HG02970 (cell line): ENCODE data around the gene PURB.
A peak's percentile ranks its signal among the peaks of the same experiment; 100 is the strongest.
"Not testable (repeated sequence)": the region's sequence is repeated elsewhere in the genome, so short reads cannot be mapped to it uniquely, and the experiment has no call there.

Experiments used
- ATAC-seq: cut with Tn5 transposase; IDR thresholded peaks from one replicate; pipeline ENCODE4 v1.9.1; 2021; ENCODE audit warnings: mild to moderate bottlenecking, moderate library complexity, moderate number of reproducible peaks; ENCODE audit not compliant: unreplicated experiment, low FRiP score

The PURB gene

DNA sequence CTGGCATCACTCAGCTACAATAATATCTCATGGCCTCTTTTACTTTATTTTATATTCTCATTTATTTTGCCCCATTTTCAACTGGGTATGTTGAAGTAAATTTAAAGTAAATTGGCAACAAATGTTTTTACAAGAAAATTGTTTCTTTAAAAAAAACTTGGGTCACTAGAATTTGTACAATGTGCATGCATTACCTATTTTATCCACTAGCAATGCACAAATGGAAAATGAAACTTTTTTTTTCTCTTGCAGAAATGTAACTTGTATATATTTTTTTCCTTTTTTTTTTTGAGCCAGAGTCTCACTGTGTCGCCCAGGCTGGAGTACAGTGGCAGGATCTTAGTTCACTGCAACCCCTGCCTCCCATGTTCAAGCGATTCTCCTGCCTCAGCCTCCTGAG is 27.2 kb downstream of the PURB start:
- ATAC-seq = no peak

DNA sequence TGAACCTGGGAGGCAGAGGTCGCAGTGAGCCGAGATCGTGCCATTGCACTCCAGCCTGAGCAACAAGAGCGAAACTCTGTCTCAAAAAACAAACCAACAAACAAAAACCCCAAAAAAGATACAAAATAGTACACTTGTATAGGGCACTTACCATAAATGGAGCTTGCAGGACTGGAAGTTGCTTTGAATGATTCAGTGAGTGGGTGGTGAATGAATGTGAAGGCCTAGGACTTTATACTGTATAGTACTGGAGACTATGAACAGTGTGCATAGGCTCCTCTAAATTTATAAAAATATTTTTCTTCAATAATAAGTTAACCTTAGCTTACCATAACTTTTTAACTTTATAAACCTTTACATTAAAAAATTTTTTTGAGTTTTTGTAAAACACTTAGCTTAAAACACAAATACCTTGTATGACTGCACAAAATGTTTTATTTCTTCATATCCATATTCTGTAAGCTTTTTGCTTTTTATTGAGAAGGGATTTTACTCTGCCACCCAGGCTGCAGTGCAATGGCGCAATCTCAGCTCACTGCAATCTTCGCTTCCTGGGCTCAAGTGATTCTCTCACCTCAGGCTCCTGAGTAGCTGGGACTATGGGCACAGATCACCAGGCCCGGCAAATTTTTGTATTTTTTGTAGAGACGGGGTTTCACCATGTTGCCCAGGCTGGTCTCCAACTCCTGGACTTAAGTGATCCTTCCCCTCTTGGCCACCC is 30.5 kb downstream of the PURB start:
- no peak for ATAC-seq

DNA sequence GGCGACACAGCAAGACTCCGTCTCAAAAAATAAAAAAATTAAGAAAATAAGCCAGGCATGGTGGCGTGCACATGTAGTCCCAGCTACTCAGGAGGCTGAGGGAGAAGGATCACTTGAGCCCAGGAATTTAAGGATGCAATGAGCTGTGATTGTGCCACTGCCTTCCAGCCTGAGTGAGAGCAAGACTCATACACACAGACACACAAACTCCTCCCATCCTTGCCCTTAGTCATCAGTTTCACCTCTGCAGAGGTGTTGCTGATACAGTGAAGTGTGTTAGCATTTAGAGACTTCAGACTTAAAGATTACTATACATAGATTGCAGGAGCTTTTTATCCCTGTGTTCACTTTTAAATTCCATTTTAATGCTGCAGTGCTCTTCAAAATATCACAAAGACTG is 31.9 kb downstream of the PURB start:
- no peak for ATAC-seq

DNA sequence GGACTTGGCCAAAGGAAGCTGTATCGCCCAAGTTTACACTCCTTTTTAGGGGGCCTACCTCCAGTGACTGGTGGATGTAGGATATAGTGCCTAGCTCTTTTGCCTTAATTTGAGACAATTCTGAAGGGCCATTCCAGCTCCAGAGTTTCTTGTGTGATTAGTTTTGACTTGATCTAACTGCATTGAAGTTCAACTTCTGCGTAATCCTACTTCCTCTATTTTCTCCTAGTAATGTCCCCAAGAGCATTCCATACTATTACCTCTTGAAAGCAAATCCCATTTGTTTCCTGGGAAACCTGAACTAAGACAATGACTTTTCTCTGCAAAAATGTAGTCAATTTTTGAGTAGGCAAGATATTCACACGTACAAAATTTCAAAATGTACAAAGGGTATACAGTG is 32.7 kb downstream of the PURB start:
- no peak for ATAC-seq

DNA sequence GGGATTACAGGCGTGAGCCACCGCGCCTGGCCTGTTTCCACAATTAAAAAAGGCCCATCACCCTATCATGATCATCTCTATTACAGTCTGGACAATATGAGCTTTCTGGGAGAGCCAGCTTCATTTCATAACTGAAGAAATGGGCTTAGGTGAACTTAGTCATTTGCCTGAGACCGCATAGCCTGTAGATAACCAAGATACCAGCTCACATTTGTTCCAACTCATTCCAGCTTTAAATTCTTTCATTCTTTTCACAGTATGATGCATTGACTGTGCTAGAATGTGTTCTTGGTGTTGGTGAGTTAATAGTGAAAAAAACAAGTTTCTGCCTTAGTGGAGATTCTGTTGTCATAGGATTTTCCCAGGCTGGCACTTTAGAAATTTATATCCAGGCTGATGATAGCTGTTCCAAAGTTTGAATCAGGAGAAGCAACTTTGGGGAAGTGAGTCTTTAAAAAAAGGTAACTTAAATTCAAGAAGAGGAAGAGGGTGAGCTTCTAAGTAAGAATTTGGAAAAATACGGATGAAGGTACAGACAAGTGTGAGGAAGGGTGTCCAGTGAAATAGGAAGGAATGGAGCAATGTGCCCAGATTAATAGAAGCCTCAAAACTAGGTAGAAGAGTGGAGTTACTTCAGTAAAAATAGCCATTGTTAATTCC is 35.3 kb downstream of the PURB start:
- no peak for ATAC-seq

DNA sequence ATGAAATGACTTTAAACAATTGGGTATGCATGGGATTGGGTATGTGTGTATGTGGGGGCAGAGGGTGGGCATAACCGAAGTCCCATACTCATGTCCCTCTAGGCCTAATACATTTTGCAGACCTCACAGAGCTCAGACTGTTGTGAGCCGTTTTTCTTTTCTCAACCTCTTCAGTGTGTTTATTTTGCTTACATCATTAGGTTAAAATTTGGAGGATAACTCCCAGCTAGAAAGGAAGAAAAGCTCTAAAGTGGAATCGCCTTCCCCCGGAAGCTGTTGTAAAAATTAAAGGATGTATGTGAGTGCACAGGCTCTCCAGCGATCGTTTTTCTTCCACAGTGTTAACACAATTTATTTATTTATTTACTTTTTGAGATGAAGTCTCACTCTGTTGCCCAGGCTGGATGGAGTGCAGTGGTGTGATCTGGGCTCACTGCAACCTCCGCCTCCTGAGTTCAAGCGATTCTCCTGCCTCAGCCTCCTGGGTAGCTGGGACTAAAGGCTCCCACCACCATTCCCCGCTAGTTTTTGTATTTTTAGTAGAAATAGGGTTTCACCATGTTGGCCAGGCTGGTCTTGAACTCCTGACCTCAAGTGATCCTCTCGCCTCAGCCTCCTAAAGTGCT is 36.0 kb downstream of the PURB start:
- ATAC-seq = no peak

DNA sequence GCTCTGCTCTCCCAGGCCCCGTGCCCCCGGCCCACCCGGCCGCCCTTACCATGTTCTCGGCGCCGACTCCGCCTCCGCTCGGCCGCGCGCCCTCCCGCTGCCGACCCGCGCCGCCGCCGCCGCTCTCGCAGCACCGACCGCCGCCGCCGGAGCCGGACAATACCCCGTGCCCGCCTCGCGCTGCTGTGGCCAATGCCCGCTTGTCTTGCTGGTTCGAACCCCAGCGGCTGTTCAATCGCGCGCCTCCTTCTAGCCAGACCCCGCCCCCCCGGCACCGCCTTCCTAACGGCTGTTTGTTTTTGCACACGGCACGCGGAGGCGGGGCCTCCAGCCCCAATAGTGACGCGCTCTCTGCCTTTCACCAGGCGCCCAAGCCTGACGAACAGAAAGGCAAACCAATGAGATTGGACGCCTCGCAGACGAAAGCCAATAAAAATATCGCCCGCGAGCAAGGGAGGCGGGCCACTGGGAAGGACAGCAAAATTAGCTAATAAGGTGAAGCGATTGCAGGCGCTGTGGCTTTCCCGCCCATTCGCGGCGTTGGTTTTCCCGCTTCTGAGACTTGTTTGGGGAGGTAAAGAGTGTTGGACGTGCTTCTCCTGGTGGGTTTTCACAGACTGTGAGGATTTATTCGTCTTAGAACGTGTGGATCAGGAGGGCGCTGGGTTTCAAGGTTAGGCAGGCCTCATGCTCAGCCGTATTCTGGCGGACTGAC is 37.3 kb downstream of the PURB start, which contains the start of gene H2AZ2:
Gene H2AZ2, minus strand, starts transcription at position 168 of the 715 bp plus-strand sequence. Its CDS starts 116 bp downstream, at position 52.
- peak; percentile 88 for ATAC-seq

DNA sequence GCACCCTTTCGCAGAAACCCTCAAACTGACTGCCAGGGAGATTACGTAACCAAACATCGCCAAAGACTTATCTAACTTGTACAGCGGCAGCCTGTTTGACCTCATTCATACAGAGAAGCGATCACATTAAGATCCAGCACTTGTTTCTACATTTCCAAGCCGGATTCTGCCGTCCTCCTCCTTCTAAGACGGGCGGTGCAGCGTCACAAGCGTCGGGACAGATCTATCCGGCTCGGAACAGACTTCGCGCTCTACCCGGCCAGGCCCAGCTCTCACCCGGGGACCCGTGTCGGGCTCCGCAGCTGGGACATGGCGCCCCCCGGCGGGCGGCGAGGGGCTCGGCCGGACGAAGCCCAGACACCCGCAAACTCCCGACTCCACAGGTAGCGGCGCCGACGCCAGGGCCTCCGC is 37.8 kb downstream of the PURB start:
- peak; percentile 67 for ATAC-seq

DNA sequence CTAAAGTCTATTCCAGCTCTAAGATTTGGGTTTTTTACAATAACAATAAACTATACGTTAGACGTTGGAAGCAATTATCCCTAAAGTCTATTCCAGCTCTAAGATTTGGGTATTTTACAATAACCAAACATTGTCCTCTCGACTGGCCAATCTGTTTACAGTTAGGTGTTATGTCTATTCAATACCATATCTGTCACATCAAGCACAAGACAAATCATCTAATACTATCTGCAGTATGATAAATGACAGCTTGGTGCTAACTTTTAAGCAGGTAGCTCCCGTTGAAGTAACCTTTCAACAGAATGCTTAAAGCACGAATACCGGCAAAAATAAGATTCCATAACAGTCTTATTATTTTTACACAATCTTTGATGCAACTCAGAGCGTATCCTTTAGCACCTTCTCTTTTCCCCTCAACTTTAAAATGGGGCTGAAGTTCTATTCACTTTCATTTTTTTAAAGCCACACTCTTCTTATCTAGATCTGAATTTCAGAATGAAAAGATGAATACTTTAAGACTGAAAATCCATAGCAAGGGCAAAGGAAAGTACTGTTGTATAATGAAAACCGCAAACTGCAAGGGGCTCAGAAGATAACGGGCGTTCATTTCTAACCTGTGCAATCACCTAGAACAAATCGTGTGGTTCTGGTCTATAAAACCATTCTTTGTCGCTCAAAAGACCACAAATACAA is 38.4 kb downstream of the PURB start:
- peak; percentile 0 for ATAC-seq

DNA sequence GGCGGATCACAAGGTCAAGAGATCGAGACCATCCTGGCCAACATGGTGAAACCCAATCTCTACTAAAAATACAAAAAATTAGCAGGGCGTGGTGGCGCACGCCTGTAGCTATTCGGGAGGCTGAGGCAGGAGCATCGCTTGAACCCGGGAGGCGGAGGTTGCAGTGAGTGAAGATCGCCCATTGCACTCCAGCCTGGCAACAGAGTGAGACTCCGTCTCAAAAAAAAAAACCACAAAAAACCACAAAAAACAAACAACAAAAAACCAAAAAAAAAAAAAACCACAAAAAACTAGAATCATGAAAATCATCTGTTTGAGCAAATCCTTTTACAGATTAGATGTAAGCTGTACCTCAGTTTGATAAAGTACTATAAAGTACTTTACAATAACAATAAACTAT is 38.9 kb downstream of the PURB start:
- ATAC-seq = not testable (repeated sequence)

DNA sequence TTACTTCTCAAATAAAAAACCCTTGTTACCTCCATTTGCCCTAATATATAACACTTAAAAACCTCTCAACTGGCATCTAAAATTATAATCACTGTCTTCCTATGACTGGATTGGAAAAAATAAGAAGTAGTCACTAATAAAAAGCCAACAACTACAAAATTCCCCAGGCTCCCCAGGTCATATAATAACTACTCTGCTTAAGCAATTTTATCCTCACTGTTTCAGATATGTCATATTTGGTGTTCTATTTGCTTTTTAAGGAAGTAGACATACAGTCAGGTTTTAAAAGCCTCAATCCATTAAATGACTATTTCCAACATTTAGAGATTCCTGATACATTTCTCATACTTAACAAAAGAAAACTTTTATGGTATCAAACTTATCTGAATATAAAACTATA is 39.9 kb downstream of the PURB start:
- no peak for ATAC-seq

DNA sequence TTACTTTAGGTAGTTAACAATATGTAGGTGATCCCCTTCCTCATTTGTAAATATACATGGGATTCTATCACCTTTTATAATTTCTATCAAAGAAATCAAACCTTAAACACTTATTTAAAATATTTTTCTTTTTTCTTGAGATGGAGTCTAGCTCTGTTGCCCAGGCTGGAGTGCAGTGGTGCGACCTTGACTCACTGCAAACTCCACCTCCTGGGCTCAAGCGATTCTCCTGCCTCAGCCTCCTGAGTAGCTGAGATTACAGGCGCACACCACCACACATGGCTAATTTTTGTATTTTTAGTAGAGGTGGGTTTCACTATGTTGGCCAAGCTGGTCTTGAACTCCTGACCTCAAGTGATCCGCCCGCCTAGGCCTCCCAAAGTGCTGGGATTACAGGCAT is 41.9 kb downstream of the PURB start:
- ATAC-seq = not testable (repeated sequence)

DNA sequence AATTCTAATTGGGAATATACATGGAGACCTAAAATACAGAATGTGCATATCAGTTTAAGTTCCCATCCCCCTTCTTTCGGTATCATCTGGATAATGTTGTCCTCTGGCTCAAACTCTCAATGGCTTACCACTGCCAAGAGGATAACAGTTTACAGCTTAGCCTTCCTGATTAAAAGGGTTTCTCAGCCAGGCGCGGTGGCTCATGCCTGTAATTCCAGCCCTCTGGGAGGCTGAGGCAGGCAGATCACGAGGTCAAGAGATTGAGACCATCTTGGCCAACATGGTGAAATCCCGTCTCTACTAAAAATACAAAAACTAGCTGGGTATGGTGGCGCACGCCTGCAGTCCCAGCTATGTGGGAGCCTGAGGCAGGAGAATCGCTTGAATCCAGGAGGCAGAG is 42.7 kb downstream of the PURB start:
- ATAC-seq = not testable (repeated sequence)

DNA sequence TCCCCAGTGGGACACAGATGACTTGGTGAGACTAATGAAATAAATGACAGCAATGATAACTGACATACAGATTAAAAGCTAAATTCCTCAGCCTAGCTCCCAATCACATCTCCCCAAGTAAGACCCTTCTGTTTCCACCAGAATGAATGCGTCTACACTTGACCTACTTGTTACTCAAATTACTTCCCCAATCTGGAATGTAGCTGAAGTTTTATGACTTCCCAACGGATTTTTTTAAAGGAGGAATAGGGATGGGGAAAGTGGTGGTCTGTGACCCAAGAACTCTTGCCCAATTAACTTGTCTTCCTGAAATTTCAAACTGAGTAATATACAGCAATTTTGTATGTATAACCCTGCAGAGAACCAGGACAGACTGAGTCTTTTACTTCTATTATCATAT is 46.6 kb downstream of the PURB start:
- ATAC-seq = no peak

DNA sequence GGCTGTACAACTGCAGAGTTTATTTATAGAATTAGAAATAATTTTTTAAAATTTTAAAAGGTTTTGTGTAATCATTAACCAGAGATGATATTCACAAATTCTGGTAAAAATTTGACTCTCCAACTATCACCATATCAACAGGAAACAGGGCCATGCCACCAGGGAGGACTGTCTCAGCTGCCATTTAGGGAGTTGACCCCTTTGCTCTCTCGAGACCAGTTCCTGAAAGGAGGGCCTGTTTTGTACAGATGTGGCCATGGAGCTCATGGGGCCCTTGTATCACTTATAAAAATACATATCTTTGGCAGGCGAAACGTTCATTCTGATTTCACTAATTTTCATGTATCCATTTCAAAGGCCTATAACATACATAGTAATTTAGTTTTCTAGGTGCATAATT is 57.8 kb downstream of the PURB start:
- no peak for ATAC-seq
